Immature natural killer cell (primary cell): ENCODE results near the gene SEPTIN5. TPM values are rescaled to one million over a fixed set of nuclear protein-coding genes. Genes with fewer than 3 reads are reported as not detected.

Experiments used
- DNase-seq, 3 donors: peaks; one replicate each; pipeline ENCODE4 v3.0.0; 2022; ENCODE audit warnings: mixed read lengths in 1 of 3
- H3K27ac Mint-ChIP-seq, 6 donors: one replicate each; pipeline ENCODE4 v1.8.0; 2020; ENCODE audit warnings: mixed read lengths in 6 of 6, mild to moderate bottlenecking in 5 of 6, inconsistent platforms in 4 of 6, moderate library complexity in 3 of 6
- H3K27me3 Mint-ChIP-seq, 3 donors: one replicate each; pipeline ENCODE4 v1.8.0; 2020 to 2021; ENCODE audit warnings: low read depth in 3 of 3, mild to moderate bottlenecking in 3 of 3, mixed read lengths in 3 of 3, moderate library complexity in 3 of 3, inconsistent platforms in 1 of 3
- H3K36me3 Mint-ChIP-seq, 3 donors: one replicate each; pipeline ENCODE4 v1.8.0; 2020; ENCODE audit warnings: mixed read lengths in 3 of 3, inconsistent platforms in 2 of 3, mild to moderate bottlenecking in 2 of 3
- H3K4me1 Mint-ChIP-seq, 2 donors: one replicate each; pipeline ENCODE4 v1.8.0; 2020; ENCODE audit warnings: inconsistent platforms in 2 of 2, mild to moderate bottlenecking in 2 of 2, mixed read lengths in 2 of 2, moderate library complexity in 1 of 2
- H3K4me3 Mint-ChIP-seq, 5 donors: one replicate each; pipeline ENCODE4 v1.8.0; 2020; ENCODE audit warnings: mild to moderate bottlenecking in 5 of 5, mixed read lengths in 5 of 5, inconsistent platforms in 3 of 5, moderate library complexity in 3 of 5
- H3K9me3 Mint-ChIP-seq, 6 donors: one replicate each; pipeline ENCODE4 v1.8.0; 2020; ENCODE audit warnings: mild to moderate bottlenecking in 6 of 6, mixed read lengths in 6 of 6, inconsistent platforms in 4 of 6, moderate library complexity in 3 of 6
- polyA plus RNA-seq, 3 donors: library from polyadenylated mRNA; unstranded; fragments of 300-500 nt; fragmentation: Illumina TruSeq; gene quantifications; one replicate each; pipeline ENCODE4 v1.2.3, GENCODE V29; 2021

Gene SEPTIN5
- polyA plus RNA-seq, 3 donors from 2014 or later, result 0.36 to 2.2 TPM; not detected in 1

DNA sequence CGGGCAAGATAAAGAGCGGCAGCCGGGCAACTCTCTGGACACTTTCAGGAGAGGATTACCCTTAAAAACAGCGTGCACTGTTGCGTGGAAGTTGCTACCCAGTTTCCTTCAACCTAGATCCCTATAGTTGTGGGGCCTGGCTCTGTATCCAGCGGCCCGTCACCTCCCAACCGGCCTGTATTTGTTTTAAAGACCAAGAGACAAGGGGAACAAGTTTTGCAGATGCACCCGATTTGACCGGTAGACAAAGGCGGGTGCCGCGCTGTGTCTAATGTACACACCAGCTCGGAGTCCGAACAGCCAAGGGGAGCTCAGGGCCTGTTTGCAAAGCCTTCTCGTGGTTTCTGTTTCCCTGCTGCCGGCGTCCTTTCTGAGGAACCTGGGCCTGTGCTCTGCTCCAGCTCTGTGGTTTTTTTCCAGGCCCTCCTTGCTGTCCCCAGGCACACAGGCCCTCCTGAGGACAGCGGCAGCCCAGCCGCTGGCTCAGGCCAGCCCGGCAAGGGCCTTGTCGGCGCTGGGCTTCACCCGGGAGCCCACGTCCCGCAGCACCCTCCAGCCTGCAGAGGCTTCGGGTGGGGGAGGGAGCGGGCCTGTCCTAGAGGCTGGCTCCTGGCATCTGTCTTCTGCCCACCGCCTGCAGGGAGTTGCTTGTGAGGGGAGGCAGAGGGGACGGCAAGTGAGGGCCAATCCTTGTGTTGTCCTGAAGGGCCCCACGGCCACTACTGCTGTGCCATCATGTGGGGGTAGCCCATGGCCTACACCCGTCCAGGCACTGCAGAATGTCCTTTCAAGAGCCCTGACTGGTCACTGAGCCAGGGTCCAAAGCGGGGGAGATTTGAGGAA, 47.6 kb downstream of the SEPTIN5 start:
- H3K36me3 Mint-ChIP-seq, result peaks cover 0 to 7% (median 5%) of the 10 kb centered on the region in 3 donors
- H3K27me3 Mint-ChIP-seq, result peaks cover 21 to 24% (median 23%) of the 10 kb centered on the region in 3 donors
- H3K9me3 Mint-ChIP-seq, result peaks cover 0 to 2% (median 0%) of the 10 kb centered on the region in 6 donors
- no peak overlapping the region for H3K27ac Mint-ChIP-seq
- DNase-seq, result no peak
- peak overlapping the region; percentile 45 to 70 (median 65) for H3K4me3 Mint-ChIP-seq
- peaks cover 22 to 23% of the 10 kb centered on the region in 2 donors for H3K4me1 Mint-ChIP-seq

DNA sequence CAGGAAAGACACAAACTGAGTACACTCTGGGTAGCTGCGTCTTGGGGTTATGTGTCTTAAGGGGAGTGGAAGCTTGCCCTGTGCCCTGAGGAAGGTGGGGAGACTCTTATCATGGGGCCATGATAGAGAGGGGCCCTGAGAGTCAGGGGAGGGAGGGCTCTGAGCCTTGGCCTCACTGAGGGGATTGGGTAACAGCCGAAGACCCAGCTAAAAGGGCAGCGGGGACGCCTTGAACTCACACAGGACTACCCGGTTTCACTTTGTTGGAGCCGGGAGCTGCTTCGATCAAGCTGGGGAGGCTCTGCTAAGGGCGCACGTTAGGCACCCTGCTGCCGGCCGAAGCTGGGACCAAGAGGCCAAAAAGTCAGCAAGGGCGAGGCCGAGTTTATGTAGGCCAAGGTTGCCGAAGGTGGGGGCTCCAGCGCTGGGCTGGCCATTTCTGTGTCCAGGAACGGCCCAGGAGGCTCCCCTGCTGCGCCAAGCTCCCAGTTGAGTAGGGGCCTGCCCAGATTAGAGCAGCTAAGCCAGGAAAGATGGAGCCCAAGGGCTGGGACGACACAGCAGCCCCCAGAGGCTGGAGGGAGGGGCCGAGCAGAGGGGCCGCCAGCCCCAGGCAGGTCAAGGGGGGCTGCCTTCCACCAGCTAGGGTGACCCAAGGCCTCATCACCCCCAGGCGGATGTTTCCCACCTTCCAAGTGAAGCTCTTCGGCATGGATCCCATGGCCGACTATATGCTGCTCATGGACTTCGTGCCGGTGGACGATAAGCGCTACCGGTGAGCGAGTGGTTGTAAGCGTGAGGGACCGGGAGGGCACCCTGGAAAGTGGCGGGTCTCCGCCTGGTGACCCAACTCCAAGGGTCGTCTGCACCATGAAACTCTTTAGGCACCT, 48.5 kb downstream of the SEPTIN5 start:
- peaks cover 0 to 2% (median 0%) of the 10 kb centered on the region in 6 donors for H3K9me3 Mint-ChIP-seq
- H3K36me3 Mint-ChIP-seq, result peaks cover 0 to 7% (median 5%) of the 10 kb centered on the region in 3 donors
- peak overlapping the region in 1 of 5 donors; percentile 25 for H3K4me3 Mint-ChIP-seq
- peaks cover 18 to 25% (median 21%) of the 10 kb centered on the region in 3 donors for H3K27me3 Mint-ChIP-seq
- peaks cover 16 to 22% of the 10 kb centered on the region in 2 donors for H3K4me1 Mint-ChIP-seq
- no peak overlapping the region for H3K27ac Mint-ChIP-seq
- DNase-seq, result no peak

DNA sequence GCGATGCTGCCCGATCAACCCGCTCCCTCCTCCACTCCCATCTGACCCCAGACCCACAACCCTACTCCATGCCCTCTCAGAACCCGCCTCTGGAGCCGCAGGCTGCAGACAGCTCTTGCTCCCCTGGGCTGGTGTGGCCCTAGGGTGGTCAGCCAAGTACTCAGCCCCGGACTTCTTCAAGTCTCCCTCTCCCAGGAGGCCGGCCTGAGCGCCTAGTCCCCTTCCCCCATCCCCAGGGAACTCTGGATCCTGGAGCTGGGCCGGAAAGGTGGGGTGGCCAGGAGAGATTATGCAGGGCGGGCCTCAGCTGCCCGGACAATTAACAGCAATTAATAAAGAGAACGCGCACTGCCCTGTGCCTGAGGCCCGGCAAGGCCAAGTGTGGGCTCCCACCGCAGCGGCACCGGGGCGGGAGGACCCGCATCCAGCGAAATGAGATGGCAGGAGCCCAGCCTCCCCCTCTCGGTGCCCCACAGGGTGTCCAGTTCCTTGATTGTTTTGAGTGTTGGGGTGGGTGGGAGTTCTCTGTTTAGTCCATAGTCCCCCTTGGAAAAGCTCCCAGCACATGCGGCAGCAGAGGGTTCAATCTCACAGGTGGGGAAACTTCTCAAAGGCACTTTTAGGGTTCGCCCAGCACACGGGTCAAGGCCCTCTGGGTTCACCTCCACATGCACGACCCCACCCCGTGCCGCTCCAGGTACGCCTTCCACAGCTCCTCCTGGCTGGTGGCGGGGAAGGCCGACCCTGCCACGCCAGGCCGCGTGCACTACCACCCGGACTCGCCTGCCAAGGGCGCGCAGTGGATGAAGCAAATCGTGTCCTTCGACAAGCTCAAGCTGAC, 49.4 kb downstream of the SEPTIN5 start:
- DNase-seq, result no peak
- peaks cover 15 to 27% (median 23%) of the 10 kb centered on the region in 3 donors for H3K27me3 Mint-ChIP-seq
- H3K4me3 Mint-ChIP-seq, result peak overlapping the region in 1 of 5 donors; percentile 8
- H3K4me1 Mint-ChIP-seq, result peaks cover 15 to 22% of the 10 kb centered on the region in 2 donors
- no peak overlapping the region for H3K27ac Mint-ChIP-seq
- peaks cover 0 to 2% (median 0%) of the 10 kb centered on the region in 6 donors for H3K9me3 Mint-ChIP-seq
- peaks cover 0 to 7% (median 5%) of the 10 kb centered on the region in 3 donors for H3K36me3 Mint-ChIP-seq

DNA sequence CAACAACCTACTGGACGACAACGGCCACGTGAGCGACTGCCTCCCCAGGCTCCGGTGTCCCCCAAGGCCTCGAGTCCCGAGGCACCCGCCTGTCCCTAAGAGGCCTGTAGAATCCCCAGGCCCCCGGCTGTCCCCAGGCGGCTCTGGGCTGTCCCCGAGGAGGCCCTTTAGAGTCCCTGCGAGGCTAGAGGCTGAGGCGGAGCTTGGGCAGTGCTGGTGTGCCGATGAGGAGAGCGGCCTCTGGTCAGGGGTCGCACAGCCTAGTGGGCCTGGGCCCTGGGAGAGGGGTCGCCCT, 49.9 kb downstream of the SEPTIN5 start:
- DNase-seq, result no peak
- Mint-ChIP-seq H3K4me3 (peak overlapping the region in 2 of 5 donors; percentile 8 to 61), H3K27me3 (peaks cover 15 to 29% (median 23%) of the 10 kb centered on the region in 3 donors)

GRCh38 chr22:19764636-19765476, 50.6 kb downstream of the SEPTIN5 start:
- Mint-ChIP-seq H3K9me3 (peaks cover 0 to 2% (median 0%) of the 10 kb centered on the region in 6 donors), H3K4me3 (peak overlapping the region; percentile 61 to 84 (median 69)), H3K27ac (peak overlapping the region in 1 of 6 donors; percentile 7), H3K27me3 (peaks cover 11 to 29% (median 18%) of the 10 kb centered on the region in 3 donors), H3K4me1 (peaks cover 12 to 22% of the 10 kb centered on the region in 2 donors), H3K36me3 (peaks cover 0 to 6% (median 5%) of the 10 kb centered on the region in 3 donors)
- DNase-seq, result no peak

More for the DNA sequence above, 49.9 kb downstream of the SEPTIN5 start:
- no peak overlapping the region for H3K27ac Mint-ChIP-seq
- peaks cover 0 to 7% (median 5%) of the 10 kb centered on the region in 3 donors for H3K36me3 Mint-ChIP-seq
- peaks cover 0 to 2% (median 0%) of the 10 kb centered on the region in 6 donors for H3K9me3 Mint-ChIP-seq
- peaks cover 15 to 24% of the 10 kb centered on the region in 2 donors for H3K4me1 Mint-ChIP-seq

DNA sequence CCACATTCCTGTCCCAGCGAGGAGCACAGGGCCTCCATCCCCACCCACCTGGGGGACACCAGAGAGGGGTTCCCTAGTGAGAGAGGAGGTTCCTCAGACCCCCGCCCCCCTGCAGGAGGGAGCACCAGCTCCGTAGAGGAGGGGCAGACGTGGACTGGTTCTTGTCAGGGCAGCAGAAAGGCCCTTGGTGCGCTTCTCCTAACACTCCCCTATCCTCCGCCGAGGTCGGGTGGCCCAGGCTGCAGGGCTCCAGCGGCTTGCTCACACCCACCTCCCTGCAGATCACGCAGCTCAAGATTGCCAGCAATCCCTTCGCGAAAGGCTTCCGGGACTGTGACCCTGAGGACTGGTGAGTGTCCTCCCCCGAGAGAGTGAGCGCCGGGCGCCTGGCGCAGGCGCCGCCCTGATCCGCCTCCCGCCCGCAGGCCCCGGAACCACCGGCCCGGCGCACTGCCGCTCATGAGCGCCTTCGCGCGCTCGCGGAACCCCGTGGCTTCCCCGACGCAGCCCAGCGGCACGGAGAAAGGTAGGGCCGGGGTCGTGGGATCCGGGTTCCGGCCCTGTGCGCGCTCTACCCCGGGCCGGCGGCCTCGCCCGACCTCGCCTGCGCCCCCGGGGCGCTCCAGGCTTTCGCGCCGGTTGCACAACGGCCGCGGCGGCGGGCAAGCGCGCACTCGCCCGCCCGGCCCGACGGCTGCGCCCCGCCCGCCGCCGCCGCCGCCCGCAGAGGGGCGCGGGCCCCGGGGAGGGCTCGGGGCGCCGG, 51.4 kb downstream of the SEPTIN5 start:
- Mint-ChIP-seq H3K27ac (no peak overlapping the region), H3K9me3 (no peaks in the 10 kb centered on the region), H3K4me3 (peak overlapping the region; percentile 65 to 84 (median 77)), H3K36me3 (no peaks in the 10 kb centered on the region), H3K27me3 (peaks cover 7 to 25% (median 16%) of the 10 kb centered on the region in 3 donors), H3K4me1 (peaks cover 5 to 18% of the 10 kb centered on the region in 2 donors)
- peak; percentile 17 to 24 (median 19) for DNase-seq

GRCh38 chr22:19766240-19766510, 51.9 kb downstream of the SEPTIN5 start:
- Mint-ChIP-seq H3K9me3 (no peaks in the 10 kb centered on the region), H3K36me3 (no peaks in the 10 kb centered on the region), H3K27ac (no peak overlapping the region), H3K4me1 (peaks cover 5 to 18% of the 10 kb centered on the region in 2 donors), H3K27me3 (peaks cover 7 to 25% (median 16%) of the 10 kb centered on the region in 3 donors), H3K4me3 (no peak overlapping the region)
- DNase-seq, result no peak

DNA sequence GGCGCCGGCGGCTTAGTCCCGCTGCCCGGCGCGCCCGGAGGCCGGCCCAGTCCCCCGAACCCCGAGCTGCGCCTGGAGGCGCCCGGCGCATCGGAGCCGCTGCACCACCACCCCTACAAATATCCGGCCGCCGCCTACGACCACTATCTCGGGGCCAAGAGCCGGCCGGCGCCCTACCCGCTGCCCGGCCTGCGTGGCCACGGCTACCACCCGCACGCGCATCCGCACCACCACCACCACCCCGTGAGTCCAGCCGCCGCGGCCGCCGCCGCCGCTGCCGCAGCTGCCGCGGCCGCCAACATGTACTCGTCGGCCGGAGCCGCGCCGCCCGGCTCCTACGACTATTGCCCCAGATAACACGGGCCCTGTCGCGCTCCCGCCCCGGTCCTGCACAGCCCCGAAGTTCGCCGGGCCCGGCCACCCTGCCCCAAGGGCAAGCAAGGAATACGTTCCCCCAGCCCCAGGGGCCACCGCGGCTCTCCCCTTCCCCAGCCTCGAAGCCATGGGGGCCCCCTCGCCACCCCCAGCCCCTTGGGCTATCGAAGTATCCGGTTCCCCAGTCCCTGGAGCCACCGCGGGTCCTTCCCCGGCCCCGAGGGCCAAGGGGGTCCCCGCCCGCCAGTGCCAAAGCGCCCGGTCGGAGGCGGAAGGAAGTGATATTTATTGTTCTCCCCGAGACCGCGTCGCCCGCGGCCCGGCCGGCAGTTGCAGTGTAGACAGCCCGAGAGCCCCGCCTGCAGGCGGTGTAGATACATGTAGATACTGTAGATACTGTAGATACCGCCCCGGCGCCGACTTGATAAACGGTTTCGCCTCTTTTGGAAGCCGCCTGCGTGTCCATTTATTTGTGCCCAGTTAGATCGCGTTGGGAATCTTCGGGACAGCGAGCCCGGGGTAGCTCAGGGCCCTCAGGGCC, 52.5 kb downstream of the SEPTIN5 start:
- Mint-ChIP-seq H3K36me3 (no peaks in the 10 kb centered on the region), H3K9me3 (no peaks in the 10 kb centered on the region), H3K4me1 (peaks cover 5 to 15% of the 10 kb centered on the region in 2 donors), H3K27ac (no peak overlapping the region), H3K27me3 (peaks cover 4 to 24% (median 15%) of the 10 kb centered on the region in 3 donors), H3K4me3 (peak overlapping the region; percentile 66 to 75 (median 70))
- peak; percentile 49 to 53 (median 52) for DNase-seq

DNA sequence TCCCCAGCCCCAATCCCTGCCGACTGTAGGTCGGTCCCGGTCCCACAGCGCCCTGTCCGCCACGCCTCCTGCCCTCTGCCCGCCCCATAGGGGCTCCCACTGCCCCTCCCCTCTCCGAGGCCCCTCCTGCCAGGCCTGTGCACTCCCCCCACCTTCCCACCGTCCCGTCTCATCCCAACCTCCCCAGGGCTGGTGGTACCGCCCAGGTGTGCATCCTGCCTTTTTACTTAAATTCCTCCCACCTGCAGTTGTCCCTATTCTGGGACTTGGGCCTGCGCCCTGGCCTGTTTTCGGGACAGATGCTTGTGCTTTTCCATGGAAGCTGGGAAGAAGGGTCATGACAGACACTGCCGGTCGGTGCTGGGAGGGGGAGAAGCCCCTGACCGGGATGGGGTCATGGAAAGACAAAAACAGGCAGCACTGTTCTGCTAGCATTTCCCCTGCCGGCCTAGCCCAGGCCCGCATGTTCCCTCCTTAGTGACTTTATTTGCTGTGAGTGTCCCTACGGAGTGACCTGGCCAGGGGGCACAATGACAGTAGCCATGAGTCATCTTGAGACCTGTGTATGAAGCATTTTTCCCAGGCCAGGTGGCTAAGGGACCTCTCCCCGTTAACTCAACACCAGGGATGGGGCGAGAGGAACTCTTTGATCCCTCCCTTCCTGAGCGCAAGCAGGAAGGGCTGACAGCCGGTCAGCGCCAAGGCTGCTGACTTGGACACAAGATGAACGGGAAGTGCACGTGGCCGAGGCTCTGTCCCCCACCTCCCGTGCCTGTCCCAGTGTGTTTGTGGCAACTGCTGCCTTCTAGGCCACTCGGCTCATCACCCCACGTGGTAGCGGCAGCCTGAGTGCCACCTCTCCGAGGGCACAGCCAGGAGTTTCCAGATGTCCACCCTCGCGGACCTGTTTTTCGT, 53.4 kb downstream of the SEPTIN5 start:
- Mint-ChIP-seq H3K4me1 (peaks cover 5 to 18% of the 10 kb centered on the region in 2 donors), H3K4me3 (peak overlapping the region; percentile 66 to 72 (median 66)), H3K27me3 (peaks cover 0 to 26% (median 12%) of the 10 kb centered on the region in 3 donors), H3K36me3 (no peaks in the 10 kb centered on the region), H3K9me3 (no peaks in the 10 kb centered on the region), H3K27ac (no peak overlapping the region)
- DNase-seq, result no peak

- Mint-ChIP-seq H3K36me3 (no peaks in the 10 kb centered on the region), H3K27me3 (peaks cover 2 to 24% (median 12%) of the 10 kb centered on the region in 3 donors), H3K4me1 (peaks cover 5 to 22% of the 10 kb centered on the region in 2 donors), H3K4me3 (peak overlapping the region in 3 of 5 donors; percentile 27 to 38 (median 29)), H3K27ac (no peak overlapping the region), H3K9me3 (no peaks in the 10 kb centered on the region)
- DNase-seq, result no peak
Measured at GRCh38 chr22:19769393-19769715, 55.1 kb downstream of the SEPTIN5 start.
